GM19025 (cell line): ENCODE data around the gene DOK7.

Experiments used
- ATAC-seq: cut with Tn5 transposase; IDR thresholded peaks from one replicate; pipeline ENCODE4 v1.9.1; 2021; ENCODE audit warnings: mild to moderate bottlenecking, low read depth, moderate library complexity; ENCODE audit not compliant: unreplicated experiment

The DOK7 gene

GRCh38 chr4:3484057-3484973, 21.2 kb downstream of the DOK7 start:
- no peak for ATAC-seq

DNA sequence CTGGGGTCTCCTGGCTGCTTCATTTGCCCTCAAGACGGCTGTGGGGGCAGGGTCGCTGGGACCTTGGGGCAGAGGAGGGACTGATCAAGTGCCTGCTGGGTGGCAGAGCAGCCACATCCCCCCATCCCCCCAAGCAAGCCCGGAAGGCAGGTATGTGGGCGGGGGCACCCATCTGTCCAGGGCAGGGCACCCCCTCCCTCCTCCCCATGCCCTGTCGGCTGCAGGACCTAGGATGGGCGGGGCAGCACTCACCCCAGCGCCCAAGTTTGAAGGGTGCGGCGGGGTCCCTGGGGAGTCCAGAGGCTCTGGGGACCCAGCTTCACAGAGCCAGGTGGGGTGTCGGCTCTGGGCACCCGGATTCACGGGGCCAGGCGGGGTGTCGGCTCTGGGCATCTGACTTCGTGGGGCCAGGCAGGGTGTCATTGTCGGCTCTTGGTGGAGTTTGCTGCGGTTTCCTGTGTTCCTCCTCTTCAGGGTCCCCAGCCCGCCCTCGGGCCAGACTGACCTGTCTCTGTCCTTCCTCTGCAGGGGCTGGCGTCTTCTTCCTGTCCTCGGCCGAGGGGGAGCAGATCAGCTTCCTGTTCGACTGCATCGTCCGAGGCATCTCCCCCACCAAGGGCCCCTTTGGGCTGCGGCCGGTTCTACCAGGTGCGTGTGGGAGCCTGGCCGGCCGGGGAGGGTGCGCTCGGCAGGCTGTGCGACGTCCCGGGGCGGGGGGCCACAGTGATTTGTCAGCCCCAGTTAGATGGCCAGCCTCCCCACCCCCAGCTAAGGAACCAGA, 22.1 kb downstream of the DOK7 start:
- ATAC-seq: no peak

DNA sequence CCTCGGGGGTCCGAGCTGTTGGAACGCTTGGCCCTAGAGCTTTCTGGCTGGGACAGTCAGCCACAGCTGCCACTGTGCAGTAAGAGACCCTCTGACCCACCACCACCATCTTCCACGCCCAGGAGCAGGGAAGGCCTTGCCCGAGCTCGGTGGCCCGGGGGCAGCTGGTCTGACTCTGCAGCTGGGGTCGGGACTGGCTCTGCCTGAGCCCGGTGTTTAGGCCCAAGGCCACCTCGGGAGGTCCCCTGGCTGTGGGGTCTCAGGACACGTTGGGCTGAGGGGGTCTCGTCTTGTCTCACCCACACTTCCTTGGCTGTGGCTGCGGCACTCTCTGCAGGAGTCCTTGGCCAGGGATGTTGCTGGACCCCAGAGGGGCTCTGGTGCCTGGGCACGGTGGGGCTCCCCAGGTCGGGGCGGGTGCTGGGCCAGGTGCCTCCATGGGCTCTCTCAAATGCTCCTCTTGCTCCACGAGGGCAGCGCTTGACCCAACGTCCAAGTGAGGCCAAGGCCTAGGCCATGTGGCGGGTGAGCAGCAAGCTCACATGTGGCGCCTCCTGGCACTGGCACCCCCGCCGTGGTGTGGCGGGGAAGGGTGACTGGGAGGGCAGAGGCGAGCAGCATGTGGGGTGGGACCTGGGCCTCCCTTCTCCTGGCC, 22.9 kb downstream of the DOK7 start:
- ATAC-seq: no peak

- no peak for ATAC-seq
Measured at GRCh38 chr4:3486541-3487540, 23.7 kb downstream of the DOK7 start.

GRCh38 chr4:3487861-3488260, 24.8 kb downstream of the DOK7 start:
- ATAC-seq: no peak

GRCh38 chr4:3488820-3489219, 25.7 kb downstream of the DOK7 start:
- no peak for ATAC-seq

- no peak for ATAC-seq
Measured at GRCh38 chr4:3489451-3489962, 26.4 kb downstream of the DOK7 start.

DNA sequence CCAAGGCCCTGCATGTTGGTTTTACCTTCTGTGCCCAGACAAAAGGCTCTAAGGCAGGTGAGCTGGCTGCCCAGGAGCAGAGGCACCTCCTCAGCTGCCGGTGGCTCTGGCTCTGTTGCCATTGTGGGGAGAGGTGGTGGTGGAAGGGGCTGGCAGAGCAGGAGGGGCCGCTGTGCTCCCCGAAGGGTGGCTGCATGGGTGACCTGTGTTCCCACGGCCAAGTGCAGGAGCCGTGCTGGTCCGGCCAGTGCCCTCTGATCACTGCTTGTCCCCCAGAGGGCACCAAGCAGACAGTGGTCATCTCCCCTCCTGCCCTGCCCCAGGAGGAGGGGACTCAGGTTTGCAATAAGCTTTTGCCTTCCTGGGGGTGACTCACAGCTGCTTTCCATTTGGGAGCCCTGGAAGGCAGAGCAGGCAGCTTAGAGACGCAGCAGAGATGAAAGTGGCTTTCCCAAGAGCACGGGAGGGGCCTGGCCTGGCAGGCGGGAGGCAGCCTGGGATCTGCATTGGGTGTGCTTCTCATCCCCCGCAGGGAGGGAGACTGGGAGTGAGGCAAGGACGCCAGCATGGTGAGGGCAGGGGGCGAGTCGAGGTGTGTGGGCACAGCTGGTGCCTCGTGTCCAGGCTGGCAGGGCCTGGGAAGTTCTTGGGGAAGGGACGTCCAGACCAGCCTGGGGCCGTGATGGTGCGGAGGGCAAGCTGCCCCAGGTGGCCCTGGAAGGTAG, 28.7 kb downstream of the DOK7 start:
- ATAC-seq: no peak

DNA sequence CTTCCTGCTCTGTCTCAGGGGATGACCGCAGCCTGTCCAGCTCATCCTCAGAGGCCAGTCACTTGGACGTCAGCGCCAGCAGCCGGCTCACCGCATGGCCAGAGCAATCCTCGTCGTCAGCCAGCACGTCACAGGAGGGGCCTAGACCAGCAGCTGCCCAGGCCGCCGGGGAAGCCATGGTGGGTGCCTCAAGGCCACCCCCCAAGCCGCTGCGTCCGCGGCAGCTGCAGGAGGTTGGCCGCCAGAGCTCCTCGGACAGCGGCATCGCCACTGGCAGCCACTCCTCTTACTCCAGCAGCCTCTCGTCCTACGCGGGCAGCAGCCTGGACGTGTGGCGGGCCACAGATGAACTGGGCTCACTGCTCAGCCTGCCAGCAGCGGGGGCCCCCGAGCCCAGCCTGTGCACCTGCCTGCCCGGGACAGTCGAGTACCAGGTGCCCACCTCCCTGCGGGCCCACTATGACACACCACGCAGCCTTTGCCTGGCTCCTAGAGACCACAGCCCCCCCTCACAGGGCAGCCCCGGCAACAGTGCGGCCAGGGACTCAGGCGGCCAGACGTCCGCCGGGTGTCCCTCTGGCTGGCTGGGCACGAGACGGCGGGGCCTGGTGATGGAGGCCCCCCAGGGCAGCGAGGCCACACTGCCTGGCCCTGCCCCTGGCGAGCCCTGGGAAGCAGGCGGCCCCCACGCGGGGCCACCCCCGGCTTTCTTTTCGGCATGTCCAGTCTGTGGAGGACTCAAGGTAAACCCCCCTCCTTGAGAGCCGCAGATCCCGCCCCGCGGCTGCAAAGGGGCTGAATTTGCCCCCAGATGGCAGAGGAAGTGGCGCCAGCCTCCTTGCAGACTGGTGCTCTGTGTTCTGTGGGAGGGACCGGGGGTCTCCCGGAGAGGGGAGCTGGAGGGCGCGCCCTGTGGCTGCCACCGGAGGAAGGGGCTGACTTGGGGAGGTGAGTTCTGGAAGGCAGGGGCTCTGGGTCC, 29.9 kb downstream of the DOK7 start:
- ATAC-seq: no peak

DNA sequence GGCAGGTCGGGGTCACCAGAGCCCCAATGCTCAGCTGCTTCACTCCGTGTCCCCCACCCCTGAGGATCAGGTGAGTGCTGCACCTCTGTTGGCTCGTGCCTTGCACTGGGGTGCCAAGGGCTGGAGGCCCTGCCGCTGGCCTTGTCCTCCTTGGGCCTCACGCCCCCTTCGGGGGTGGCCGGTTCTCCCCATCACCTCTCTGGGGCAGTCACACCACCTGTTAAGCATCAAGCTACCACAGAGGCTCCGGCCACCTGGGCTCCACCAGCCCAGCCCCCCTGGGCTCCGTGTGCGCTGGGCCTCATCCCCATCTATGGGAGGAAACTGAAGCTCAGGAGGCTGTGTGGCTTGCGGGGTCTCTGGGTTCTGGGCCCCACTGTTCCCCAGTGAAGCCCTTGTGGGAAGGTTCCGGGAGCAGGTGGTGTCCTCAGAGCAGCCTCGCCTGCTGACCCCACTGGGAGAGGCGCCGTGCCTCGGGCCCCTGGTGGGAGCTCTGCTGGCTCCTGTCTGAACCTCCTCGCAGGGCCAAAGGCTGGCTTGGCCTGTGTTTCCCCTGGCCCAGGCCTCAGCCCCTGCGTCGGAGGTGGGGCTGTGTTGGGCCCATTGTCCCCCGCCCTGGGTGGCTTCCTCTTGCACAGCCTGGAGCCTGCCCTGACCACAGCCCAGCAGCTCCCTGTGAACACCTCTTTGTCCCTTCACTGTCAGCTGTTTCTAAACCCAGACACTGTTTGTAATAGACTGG, 30.8 kb downstream of the DOK7 start:
- ATAC-seq: no peak

GRCh38 chr4:3494462-3494871, 31.4 kb downstream of the DOK7 start:
- no peak for ATAC-seq

- ATAC-seq: no peak
Measured at GRCh38 chr4:3495204-3495975, 32.3 kb downstream of the DOK7 start.

GRCh38 chr4:3496021-3496420, 32.9 kb downstream of the DOK7 start:
- no peak for ATAC-seq

DNA sequence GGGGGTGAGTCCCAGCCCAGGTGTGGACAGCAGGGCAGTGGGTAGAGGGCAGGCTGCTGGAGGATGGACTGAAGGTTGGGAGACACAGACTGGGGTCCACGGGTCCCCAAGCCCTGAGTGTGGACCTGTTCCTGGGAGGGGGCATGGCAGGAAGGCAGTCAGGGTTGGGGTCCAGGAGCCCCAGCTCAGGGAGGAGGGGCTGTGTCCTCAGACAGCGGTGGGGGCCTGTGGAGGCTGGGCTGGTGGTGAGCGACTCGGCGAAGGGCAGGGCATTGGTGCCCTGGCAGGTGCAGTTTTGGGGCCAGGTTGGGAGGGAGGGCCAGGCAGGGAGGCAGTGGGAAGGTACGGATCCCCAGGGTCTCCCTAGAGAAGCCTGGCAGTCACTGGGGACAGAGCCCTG, 34.0 kb downstream of the DOK7 start:
- no peak for ATAC-seq

- ATAC-seq: no peak
Measured at GRCh38 chr4:3497523-3498389, 34.6 kb downstream of the DOK7 start.

GRCh38 chr4:3498407-3498806, 35.3 kb downstream of the DOK7 start:
- no peak for ATAC-seq
